GM12873 (cell line): ENCODE results near the gene DHRS4L2.
"Not testable (repeated sequence)": the region's sequence is repeated elsewhere in the genome, so short reads cannot be mapped to it uniquely, and the experiment has no call there.

Source experiments
- TF ChIP-seq, protein P1 (sequence below): IDR thresholded peaks from 2 replicates; pipeline ENCODE4 v1.5.1; 2012; ENCODE audit warnings: low read depth, mild to moderate bottlenecking, moderate library complexity, low read length, control low read depth; ENCODE audit not compliant: insufficient read depth; ENCODE audit errors: missing control alignments

DHRS4L2 gene

DNA sequence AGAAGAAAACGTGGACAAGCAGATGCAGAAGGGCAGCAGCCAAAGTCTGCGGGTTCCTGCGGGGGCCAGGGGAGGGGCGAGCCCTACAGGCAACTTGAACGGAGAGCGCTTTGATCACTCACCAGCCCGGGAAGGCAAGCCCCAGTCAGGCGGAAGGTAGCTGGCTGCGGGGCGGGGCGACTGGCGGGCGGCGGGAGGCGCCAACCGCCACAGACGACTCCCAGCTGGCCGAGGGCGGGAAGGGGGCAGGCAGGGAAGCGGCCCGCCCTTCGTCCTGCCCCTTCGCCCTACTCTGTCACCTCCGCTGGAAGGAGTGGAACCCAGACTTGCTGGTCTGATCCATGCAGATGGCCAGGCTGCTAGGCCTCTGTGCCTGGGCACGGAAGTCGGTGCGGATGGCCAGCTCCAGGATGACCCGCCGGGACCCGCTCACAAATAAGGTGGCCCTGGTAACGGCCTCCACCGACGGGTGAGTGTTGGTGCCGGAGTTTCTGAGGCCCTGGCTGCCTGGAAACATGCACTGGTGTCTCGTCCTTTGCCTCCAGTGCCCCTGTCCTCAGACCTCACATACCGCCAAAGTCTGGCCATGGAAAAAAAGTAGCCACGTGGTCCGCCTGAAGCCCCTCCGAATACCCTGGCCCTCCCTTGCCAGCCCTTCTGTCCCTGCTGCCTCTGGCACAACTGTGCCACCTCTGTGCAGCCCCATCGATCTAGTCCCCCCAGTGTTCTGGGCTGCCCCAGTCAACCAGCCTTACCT is at the start of gene DHRS4L2:
Gene DHRS4L2, plus strand, starts transcription at position 323 of the 757 bp plus-strand sequence. Its CDS starts 19 bp downstream, at position 342.
- TF ChIP-seq, protein P1, sequence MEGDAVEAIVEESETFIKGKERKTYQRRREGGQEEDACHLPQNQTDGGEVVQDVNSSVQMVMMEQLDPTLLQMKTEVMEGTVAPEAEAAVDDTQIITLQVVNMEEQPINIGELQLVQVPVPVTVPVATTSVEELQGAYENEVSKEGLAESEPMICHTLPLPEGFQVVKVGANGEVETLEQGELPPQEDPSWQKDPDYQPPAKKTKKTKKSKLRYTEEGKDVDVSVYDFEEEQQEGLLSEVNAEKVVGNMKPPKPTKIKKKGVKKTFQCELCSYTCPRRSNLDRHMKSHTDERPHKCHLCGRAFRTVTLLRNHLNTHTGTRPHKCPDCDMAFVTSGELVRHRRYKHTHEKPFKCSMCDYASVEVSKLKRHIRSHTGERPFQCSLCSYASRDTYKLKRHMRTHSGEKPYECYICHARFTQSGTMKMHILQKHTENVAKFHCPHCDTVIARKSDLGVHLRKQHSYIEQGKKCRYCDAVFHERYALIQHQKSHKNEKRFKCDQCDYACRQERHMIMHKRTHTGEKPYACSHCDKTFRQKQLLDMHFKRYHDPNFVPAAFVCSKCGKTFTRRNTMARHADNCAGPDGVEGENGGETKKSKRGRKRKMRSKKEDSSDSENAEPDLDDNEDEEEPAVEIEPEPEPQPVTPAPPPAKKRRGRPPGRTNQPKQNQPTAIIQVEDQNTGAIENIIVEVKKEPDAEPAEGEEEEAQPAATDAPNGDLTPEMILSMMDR: not testable (repeated sequence)

DNA sequence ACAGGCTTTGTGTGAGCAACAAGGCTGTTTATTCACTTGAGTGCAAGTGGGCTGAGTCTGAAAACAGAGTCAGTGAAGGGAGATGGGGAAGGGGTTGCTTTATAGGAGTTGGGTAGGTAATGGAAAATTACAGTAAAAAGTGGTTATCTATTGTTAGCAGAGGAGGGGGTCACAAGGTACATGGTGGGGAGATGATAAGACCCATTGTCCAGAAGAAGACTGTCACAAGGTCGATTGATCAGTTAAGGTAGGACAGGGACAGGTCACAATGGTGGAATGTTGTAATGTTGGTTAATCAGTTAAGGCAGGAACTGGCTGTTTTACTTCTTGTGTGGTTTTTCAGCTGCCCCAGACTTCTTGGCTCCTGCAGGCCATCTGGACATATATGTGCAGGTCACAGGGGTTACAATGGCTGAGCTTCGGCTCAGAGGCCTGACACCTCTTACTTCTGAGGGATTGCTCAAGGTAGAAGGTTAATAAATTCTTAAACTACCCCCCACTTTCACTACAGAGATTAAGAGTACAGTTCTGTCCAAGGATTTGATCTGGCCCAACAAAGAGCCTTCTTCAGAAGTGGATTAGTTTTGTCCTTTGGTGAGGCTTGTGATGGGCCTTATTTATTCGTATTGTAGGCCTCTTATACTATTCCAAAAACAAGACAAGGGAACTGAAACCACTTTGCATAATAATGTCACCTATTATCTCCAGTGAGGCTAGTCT is 49.0 kb upstream of the DHRS4L2 start:
- TF ChIP-seq, protein P1: no peak

DNA sequence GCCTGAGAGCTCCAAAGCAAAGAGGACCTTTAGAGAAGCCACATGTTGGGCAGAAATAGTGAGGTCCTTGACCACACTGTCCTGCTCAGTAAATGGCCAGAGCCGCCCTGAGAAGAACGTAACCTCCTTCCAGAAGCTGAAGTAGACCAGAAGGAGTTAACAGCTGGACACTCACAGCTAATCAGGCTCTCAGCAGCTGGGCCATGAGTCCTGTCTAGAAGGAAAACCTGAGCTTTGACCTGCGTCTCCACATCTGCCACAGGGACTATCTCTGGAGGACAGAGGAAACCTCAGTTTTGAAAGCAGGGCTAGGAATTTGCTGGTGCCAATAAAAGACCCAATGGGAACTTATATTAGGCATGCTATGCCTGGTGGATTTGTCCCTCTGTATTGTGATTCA is 47.5 kb upstream of the DHRS4L2 start:
- TF ChIP-seq, protein P1: no peak

DNA sequence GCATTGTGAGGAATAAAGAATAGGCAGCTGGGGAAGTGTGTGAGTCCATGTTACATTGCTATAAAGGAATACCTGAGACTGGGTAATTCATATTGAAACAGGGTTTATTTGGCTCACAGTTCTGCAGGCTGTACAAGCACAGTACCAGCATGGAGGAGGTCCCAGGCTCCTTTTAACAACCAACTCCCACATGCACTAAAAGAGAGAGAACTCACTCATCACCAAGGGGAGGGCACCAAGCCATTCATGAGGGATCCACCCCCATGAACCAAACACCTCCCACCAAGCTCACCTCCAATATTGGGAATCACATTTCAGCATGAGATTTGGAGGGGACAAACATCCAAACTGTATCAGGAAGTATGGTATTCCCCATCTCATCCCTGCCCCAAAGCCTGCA is 47.1 kb upstream of the DHRS4L2 start:
- TF ChIP-seq, protein P1: no peak

DNA sequence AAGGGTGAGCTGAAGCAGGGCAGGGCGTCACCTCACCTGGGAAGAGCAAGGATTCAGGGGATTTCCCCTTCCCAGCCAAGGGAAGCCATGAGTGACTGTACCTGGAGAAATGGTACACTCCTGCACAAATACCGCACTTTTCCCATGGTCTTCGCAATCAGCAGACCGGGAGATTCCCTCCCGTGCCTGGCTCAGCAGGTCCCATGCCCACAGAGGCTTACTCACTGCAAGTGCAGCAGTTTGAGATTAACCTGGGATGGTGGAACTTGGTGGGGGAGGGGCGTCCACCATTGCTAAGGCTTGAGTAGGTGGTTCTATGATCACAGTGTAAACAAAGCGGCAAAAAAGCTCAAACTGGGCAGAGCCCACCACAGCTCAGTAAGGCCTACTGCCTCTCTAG is 46.1 kb upstream of the DHRS4L2 start:
- TF ChIP-seq, protein P1: no peak

DNA sequence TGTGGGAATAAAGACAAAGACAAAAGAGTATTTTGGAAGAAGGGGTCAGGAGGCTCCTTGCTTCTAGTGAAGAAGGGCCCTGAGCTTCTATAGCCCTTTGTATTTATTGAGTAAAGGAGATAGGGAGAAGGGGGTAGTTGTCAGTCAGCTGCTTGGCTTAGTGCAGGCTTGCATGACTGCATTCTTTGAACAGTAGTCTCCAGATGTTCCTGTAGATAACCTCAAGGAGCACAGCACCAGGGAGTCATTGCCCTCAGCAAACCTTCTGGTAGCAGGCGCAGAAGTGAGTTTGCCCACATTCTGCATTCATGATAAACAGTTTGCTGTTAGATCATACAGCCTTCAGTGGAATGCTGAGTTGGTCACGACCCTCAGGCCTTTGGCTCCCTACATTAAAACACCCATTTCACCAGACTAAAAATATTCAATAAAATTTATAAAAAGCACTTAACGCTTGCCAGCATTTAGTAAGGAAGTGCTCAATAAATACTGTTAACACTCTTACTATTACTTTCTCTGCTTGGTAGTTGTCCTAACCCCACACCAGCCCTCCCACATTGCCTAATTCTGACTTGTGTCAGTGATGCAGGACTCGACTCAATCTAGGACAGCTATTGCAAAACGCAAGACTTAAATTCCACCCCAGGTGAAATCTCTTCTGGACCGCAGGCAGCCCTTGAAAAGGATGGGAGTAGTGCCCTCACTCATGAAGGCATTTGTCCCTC is 38.2 kb upstream of the DHRS4L2 start:
- TF ChIP-seq, protein P1: no peak
